ENCODE measurements around the gene OPRL1.
A peak's percentile ranks its signal among the peaks of the same experiment; 100 is the strongest.

The OPRL1 gene

DNA sequence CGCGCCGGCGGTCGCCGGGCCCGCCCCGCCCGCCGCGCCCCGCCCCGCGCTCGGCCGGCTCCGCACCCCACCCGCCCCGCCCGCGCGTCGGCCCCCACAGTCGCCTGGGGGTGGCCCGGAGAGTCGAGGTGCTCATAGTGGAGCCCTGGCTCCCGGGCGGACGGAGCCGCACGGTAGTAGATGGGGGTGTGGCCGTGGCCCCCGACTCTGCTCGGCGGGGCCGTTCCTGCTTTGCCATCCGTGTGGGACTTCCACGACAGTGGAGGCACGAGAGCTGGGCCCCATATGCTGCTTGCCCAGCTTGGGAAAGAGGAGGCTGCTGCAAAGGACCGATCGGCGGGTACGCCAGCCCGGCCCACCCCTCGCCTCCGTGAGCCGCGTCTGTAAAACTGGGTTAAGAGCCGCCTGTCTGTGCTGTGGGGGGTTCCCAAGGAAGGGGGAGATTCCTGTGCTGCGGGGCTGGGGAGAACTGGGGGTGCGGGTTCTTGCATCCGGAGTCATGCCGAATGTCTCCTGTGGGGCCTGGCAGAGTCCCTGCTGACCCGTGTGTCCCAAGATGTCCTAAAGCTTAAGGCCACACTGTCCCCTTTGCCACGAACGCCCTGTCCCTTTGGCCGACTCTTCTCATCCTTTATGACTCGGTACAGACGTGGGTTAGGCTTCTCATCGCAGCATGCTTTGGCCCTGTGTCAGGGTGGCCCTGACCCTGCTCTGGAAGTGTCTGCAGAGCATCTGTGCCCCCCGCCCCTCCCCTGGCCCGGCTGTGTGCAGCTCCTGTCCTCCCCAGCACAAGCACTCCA is at the start of gene OPRL1:
Gene OPRL1 (plus strand): TSS at position 70 of the 800 bp plus-strand sequence. CDS start 12,639 bp downstream, outside the sequence.
- no peak for DNase-seq

DNA sequence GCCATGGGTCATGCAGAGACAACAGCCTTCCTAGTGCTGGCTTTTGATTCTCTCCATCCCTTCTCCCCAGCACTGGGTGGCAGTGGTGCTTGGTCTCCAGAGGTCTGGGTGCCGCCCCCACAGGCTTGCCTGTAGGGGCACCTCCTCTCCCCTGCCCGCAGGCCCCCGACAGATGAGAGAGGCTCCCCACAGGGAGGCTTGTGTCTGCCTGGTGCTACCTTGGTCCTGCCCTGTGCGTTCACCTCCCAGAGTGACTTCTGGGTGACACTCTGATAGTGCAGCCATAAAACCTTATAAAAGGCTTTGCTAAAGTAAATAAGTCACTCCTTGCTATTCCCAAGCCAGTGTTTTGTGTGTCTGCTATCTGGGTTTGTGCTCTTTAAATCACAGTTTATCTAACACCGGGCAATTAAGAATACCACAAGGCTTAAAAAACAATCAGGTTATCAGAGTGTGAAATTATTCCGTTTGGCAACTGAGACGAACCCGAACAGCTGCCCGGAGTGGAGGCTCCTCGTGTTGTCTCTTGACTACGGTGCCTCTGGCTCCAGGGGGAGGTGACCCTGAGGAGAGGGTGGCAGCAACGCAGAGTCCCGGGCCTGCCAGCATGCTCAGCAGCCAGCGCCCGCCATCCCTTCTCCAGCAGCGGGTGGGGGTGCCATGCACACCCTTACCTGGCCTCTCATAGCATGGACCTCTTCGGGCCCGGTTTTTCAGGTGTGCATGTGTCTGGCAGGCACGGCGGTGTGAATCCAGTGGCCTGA is 49.3 kb upstream of the OPRL1 start:
- DNase-seq: no peak

DNA sequence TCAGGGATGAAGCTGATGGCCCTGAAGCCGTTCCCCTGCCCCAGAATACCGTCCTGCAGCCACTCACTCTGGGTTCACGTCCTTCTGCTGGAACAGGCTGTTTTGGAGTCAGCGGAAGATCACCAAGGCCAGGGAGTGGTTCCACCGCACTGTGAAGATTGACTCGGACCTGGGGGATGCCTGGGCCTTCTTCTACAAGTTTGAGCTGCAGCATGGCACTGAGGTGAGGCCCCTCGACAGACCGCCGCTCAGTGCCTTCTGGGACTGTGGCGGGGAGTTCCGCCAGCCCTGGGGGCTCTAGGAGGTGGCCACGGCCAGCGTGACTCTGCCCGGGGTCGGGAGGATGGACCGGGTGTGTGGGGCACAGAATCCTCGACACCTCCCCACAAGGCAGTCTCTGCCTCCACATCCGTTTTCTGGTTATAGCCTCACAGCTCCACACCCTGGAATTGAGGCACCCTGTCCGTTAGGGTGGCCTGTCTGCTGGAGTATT is 48.0 kb upstream of the OPRL1 start:
- no peak for DNase-seq

DNA sequence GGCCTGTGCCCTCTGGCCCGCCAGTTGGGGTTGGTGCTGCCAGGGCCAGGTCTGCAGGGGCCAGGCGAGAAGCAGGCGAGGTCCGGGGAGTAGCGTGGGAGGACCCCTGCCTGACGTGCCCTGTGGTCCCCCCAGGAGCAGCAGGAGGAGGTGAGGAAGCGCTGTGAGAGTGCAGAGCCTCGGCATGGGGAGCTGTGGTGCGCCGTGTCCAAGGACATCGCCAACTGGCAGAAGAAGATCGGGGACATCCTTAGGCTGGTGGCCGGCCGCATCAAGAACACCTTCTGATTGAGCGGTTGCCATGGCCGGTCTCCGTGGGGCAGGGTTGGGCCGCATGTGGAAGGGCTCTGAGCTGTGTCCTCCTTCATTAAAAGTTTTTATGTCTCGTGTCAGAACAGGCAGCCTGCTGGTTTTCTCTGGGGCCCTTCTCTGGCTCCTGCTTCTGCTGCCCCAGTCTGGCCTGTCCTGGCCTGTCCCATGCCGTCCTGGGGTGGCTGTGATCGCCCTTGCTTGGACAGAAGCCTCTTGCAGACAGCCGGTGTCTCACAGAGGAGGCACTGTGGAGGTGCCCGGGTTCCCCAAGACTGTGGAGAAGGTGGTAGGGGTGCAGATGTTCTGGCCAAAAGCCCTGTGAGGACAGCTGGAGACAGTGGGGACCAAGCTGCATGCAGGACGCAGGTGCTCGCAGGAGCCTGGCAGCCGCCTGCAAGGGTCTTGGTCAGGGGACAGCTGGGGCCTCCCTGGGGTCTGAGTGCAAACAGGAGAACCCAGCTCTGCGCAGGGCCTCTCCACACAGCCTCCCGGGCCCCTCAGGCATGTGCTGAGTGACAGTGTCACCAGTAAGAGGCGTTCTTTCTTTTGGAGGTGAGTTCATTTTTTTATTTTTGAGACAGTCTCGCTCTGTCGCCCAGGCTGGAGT is 46.9 kb upstream of the OPRL1 start:
- no peak for DNase-seq

DNA sequence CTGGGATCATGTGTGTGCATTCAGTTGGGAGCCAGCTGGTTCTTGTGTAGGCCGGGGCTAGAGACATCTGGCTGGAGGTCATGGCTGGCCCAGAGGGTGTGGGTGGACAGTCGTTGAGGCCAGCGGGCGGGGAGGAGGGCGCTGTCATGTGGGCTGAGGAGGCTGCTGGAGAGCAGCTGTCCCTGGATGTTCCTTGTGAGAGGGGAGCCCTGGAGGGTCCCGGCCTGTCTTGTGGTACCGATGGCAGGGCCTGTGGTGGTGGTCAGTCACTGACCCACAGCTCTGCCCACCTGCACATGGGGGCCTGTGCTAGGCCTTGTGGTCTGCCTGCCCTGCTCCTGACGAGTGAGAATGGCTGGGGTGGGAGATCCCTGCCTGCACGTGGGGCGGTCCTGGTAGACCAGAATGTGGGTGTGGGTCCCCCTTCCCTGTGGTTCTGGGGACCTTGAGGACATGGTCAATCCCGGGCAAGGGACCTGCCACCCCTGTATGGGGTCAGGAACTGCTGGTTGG is 45.8 kb upstream of the OPRL1 start:
- no peak for DNase-seq

DNA sequence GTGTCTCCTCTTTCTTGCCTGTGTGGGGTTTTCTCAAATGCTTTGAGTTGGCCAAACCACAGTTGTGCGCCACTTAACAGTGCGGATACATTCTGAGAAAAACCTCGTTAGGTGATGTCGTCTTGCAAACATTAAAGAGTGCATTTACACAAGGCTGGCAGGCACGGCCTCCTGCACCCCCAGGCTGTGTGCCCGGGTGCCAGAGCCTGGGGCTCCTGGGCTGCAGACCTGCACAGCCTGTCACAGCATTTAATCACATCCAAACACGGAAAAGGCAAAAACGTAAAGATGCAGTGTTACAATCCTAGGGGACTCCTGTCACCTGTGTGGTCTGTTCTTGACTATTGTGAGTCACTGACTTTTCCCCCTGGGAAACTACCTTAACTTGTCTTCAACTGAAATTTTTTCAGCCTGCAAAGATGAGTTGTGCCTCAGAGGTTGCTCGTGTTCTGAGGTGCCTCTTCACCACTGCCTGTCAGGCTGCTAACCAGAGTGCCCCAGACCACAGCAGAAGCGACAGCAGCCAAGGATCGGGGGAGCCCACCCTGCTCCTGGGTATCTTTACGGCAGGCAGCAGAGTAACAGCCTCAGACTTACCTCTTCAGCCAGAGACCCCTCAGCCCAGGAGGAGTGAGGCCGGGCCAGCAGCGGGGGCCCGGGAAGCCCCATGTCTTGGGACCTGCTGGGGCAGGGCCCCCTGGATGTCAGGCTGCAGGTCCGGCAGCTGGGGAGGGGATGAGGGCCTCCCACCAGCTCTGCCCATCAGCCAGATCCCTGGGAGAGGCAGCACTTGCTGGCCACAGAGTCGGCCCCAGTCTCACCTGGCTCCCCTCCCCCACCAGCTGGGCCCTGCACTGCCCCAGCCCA is 44.6 kb upstream of the OPRL1 start:
- no peak for DNase-seq

DNA sequence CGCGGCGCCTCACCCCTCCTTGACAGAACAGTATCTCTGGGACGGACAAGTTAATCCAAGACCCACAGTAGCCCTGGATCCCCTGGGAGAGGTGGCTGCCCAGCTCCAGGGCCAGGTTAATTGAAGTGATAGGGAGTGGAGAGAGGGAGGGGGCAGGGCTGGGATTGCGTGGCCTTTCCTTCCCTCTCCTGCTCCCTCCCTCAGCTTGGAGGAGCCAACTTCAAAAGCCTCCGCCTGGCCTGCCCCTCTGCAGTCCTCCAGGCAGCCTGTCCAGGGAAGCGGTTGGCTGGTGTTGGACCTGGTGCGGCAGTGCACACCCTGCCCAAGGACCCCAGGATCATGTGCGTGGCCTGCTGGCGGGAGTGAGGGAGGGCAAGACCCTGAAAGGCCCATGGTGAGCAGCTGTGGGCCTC is 43.9 kb upstream of the OPRL1 start, which contains the start of gene C20orf204:
Gene C20orf204 (plus strand): TSS at position 250 of the 413 bp plus-strand sequence. CDS start 142 bp downstream, at position 392.
- DNase-seq: no peak

DNA sequence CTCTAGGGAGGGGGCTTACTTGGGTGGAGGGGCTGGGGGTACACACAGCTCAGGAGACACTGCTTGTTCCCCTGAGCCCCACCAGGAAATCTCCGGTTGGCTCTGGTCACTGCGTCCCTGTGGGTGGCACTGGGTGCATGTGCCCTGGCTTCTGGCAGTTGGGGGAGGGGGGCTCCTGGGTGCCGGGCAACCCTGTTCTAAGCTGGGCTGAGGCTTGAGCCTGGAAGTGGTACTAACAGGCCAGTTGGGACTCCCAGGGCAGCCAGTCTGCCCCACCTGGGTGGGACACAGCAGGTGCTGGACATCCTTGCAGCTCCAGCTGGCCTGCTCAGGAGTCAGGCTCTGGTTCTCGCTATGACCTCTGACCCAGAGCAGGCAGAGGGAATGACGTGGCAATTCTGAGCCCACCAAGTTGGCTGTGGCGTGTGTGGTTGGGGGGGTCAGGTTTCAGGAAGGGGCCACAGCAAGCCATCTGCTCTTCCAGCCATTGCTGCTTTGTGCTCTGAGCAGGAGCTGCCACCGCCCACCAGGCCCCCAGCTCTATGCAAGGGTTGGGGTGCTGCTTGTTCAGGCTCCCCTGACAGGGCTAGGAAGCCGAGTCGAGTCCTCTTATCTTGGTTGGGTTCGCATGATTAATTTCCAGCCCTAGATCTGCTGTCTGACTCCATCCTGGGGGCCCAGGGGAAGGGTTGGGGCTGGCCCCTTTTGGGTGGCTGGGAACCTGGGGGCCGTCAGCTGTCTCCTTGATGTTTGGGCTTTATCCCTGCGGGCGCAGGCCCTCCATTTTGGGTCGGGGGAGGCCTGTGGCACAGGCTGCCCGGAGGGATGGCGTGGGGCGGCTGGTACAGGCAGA is 43.3 kb upstream of the OPRL1 start:
- DNase-seq: no peak

DNA sequence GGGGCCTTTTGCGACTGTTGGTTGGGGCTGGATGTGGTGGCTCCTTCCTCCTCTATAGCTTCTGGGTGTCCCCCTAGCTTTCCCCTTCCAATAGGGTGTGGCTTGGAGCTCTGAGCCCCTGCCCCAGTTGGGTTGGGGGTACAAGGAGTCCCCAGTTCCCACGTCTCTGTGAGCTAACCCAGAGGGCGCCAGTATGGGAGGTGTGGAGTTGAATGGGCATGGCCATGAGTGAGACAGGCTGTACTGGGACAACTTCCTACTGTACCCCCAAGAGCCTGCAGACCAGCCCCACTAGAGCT is 42.7 kb upstream of the OPRL1 start:
- no peak for DNase-seq

DNA sequence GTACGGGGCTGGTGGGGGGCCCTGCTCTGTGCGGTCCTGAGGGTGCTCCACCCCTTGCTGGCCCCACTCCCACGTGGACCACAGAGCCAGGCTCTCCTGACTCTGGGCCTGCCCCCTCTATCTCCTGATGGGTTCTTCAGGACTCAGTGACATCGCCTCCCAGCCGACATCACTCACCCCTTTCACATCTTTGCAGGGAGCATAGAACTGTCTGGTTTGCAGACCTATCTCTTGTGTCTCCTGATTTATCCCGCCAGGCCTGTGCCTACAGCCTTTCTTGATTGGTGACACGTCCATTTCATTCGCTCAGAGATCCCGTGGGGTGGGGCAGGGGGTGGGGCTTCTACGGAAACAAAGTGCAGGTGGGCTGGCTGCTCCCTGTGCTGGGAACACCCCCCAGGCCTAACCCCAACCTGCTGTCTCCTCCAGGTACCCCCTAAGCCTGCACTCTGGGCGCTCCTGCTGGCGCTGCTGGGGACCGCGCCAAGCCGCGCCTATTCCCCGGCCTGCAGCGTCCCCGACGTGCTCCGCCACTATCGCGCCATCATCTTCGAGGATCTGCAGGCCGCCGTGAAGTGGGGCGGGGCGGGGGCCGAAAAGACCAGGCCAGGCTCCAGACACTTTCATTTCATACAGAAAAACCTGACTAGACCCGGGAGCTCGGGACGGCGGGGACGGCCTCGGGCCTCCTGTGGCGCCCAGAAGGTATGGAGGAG is 42.2 kb upstream of the OPRL1 start:
- DNase-seq: no peak

DNA sequence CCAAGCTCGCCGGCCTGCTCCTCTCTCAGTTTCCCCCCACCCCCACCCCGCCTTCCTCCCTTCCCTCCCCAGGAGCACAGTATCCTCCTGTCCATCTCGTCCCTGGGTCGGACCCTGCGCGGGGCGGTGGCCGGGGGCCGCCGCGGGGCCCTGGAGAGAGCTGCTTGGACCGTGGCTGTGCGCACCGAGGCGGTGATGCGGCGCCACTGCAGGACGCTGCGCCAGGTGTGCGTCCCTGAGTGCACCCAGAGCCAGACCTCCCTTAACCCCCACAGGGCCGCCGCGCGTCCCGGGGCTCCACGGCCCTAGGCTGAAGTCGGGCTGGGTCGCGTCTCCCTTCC is 41.7 kb upstream of the OPRL1 start:
- no peak for DNase-seq

DNA sequence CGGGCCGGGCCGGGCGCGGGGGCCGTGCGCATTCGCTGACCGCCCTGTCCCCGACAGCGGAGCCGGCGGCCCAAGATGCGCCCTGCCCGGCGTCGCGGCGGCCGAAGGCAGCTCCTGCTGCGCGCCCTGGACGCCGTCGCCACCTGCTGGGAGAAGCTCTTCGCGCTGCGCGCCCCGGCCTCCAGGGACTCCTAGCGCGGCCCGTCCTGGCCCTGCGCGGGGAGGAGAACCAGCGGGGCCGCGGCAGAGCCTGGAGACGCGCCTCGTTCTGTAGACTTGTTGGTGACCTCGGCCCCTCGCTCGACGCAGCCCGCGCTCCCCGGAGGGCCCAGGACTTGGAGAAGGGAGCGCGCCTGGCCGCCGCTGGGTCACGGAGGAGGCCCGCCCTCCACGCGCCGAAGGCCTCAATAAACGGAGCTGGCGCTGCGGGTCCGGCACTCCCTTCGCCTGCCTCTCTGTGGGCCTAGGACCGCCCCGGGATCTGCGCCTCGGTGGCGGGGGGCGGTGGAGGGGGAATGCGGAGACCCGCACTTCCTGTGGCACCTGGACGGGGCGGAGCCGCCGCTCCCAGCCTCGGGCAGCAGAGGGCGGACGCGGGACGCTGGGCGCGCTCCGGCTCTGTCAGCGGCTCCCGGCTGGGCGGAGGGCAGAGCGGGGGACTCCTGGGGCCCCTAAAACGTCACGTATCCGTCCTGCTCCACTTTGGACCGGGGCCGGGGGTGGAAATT is 41.2 kb upstream of the OPRL1 start:
- peak; percentile 65 for DNase-seq

DNA sequence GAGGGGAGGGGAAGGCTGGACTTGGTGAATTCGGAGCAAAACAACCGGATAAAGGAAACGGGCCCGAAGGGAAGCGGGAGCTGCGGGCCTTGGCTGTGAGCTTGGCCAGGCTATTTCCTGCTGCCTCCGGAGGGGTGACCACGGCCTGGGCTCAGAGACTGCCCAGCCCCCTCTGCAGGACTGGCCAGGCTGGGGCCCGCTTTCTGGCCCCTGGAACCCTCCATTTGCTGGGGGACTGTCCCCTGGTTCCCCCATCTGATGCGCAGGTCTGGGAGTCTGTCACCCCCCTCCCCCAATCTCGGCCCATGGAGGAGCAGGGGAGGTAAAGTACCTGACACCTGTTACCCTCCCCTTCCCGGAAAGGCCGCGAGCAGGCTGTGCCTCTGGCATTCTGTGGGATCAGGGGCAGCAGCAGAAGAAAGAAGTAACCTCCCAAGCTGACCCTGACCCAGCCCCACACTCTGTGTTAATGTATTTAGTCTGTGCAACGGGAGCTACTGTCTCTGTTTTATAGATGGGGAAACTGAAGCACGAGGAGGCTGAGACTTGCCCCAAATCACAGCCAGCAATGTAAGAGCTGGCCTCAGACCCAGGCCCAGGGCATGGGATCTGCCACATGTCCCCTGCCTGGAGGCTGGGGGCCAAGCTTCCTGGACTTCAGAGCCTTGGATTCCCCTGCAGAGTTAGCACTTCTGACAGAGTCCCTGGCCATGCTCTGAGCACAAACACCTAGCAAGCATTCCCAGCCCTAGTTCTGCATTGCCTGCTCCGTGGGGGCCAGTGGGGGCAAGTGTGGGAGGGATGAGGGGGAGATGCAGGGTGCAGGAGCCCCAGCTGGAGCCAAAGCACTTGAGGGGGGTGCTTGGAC is 40.4 kb upstream of the OPRL1 start:
- DNase-seq: no peak

DNA sequence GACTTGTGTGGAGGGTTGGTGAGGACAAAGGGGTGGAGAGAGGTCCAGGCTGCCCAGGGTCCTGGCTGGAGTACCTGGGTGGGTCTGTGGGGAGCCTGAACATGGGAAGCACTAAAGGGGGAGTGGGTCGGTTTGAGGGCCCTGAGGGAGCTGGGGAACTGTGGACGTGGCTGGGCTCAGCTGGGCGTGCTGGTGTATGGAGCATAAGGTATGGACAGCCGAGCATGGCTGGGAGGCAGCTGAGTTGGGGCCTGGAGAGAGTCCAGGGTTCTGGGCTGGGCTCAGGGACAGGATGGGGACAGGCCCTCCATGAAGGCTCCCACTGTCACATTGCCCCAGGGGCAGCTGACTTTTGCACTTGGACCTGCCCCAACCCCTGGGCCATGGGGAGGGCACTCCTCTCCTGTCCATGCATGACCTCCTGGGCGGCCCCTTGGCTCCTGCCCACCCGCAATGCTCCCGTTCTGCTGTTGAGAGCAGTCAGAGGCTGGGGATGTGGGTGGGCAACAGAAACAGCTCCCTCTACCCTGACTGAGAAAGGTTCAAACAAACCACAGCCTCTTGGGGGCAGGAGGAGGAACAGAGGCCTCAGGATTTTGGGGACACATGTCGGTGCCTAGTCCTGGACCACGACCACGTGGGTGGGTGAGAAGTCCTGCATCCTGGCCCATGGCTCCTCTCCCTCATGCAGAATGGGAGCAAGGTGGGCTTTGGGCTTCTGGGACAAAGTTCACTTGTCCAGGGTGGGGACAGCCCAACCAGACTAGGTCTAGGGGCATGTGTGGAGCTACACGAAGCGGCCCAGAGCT is 39.4 kb upstream of the OPRL1 start:
- DNase-seq: no peak

DNA sequence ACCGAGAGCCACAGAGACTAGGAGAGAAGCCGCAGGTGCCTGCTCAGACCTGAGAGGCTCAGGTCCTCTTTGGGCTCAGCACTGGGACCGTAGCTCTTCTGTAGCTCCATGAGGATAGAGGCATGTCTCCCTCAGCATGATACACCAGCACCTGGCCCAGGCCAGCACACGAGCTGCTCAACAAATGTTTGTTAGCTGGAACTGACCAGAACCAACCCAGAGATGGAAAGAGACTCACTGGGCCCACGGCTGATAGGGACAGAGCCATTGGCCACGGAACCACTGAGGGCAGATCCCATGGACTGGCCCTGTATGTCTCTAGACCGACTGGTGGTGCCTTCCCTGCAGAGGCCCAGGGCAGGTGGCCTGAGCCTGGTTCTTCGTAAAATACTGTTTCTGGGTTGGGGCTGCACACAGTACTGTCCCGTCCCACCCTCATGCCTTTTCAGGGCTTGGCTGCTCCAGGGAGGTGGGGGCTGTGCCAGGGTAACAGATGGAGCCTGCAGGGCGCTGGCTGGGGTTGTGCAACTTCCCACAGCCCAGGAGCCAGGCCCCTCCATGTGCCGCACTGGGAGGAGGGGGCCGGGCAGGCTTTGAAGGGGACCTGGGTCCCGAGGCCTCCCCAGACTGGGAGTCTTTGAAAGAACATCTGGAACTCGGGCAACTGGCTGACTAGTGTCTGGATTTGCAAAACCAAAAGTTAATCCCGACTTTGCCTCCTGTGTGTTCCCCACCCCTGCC is 38.7 kb upstream of the OPRL1 start:
- DNase-seq: no peak

DNA sequence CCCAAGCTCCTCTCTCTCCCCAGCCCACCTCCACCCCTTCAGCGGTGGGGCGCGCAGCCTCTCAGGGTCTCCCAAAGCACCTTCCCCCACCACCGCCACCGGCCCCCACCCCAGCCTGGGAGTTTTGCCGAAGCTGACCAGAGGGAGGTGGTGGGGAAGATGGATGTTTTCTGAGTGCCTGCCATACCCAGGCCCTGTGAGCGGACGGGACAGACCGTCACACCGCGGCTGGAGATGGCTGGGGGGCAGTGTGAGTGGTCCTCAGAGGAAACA is 38.2 kb upstream of the OPRL1 start:
- DNase-seq: no peak
